GM23248 (cell line): ENCODE results near the gene ZNF148. TPM values are rescaled to one million over a fixed set of nuclear protein-coding genes. Genes with fewer than 3 reads are reported as not detected.

Experiments used
- DNase-seq: peaks from one replicate; pipeline ENCODE4 v3.0.0-alpha.2; 2015
- H2AFZ ChIP-seq: fragments of 200-600 bp; sonication (generic); 2 replicates; pipeline ENCODE4 v1.6.1; 2016; ENCODE audit warnings: antibody characterized with exemption
- H3F3A ChIP-seq: fragments of 200-600 bp; sonication (generic); 2 replicates; pipeline ENCODE4 v1.6.1; 2016; ENCODE audit warnings: mild to moderate bottlenecking, antibody characterized with exemption, mixed run types; ENCODE audit not compliant: insufficient read depth
- H3K27ac ChIP-seq: fragments of 200-600 bp; sonication (generic); 2 replicates; pipeline ENCODE4 v1.5.1; 2016; ENCODE audit warnings: mild to moderate bottlenecking
- H3K27me3 ChIP-seq: fragments of 200-600 bp; sonication (generic); replicated peaks from 2 replicates; pipeline ENCODE4 v1.6.1; 2016; ENCODE audit warnings: mild to moderate bottlenecking; ENCODE audit not compliant: insufficient read depth
- H3K36me3 ChIP-seq: fragments of 200-600 bp; sonication (generic); 2 replicates; pipeline ENCODE4 v1.6.1; 2016; ENCODE audit warnings: low read depth, mild to moderate bottlenecking
- H3K4me1 ChIP-seq: fragments of 200-600 bp; sonication (generic); 2 replicates; pipeline ENCODE4 v1.6.1; 2016; ENCODE audit warnings: mild to moderate bottlenecking; ENCODE audit not compliant: insufficient read depth
- H3K4me2 ChIP-seq: fragments of 200-600 bp; sonication (generic); one replicate; pipeline ENCODE4 v1.6.1; 2016; ENCODE audit warnings: mild to moderate bottlenecking; ENCODE audit not compliant: unreplicated experiment
- H3K4me3 ChIP-seq: fragments of 200-600 bp; sonication (generic); 2 replicates; pipeline ENCODE4 v1.5.1; 2016; ENCODE audit warnings: mild to moderate bottlenecking
- H3K79me2 ChIP-seq: fragments of 200-600 bp; sonication (generic); 2 replicates; pipeline ENCODE4 v1.6.1; 2016; ENCODE audit warnings: mild to moderate bottlenecking; ENCODE audit not compliant: insufficient read depth
- H3K9ac ChIP-seq: fragments of 200-600 bp; sonication (generic); 2 replicates; pipeline ENCODE4 v1.6.1; 2016; ENCODE audit warnings: mild to moderate bottlenecking
- H3K9me2 ChIP-seq: fragments of 200-600 bp; sonication (generic); 2 replicates; pipeline ENCODE4 v1.6.1; 2016; ENCODE audit warnings: mixed run types, mild to moderate bottlenecking, moderate library complexity; ENCODE audit not compliant: insufficient read depth
- H3K9me3 ChIP-seq: fragments of 200-600 bp; sonication (generic); one replicate; pipeline ENCODE4 v1.6.1; 2017; ENCODE audit warnings: low read depth
- H4K20me1 ChIP-seq: fragments of 200-600 bp; sonication (generic); 2 replicates; pipeline ENCODE4 v1.6.0; 2016; ENCODE audit not compliant: insufficient read depth
- EZH2 ChIP-seq: fragments of 200-600 bp; sonication (generic); IDR thresholded peaks from 2 replicates; pipeline ENCODE4 v1.6.1; 2018; ENCODE audit warnings: antibody characterized with exemption, mild to moderate bottlenecking; ENCODE audit not compliant: insufficient read depth, poor library complexity, severe bottlenecking
- EZH2phosphoT487 ChIP-seq: fragments of 200-600 bp; sonication (generic); IDR thresholded peaks from 2 replicates; pipeline ENCODE4 v1.6.1; 2018; ENCODE audit warnings: antibody characterized with exemption, moderate library complexity, mild to moderate bottlenecking, low read depth; ENCODE audit not compliant: insufficient read depth
- WGBS, 2 experiments: methylation state at CpG; one replicate each; pipeline ENCODE4 v1.1.6; 2015 to 2017; ENCODE audit warnings: low lambda C conversion rate in 2 of 2, low coverage in 1 of 2; ENCODE audit errors: missing lambda C conversion rate in 2 of 2; 5-methylcytosine and 5-hydroxymethylcytosine counted together
- in situ Hi-C: fragments of 300-500 bp; cut with MboI; formaldehyde crosslinking; loops from 2 replicates; pipeline ENCODE4 v1.15.0; 2020
- polyA plus RNA-seq: library from polyadenylated mRNA; unstranded; fragments of >200 nt; fragmentation: Nextera tagmentation; extraction: Ambion mirVana; gene quantifications from 2 replicates; pipeline ENCODE4 v1.2.1, GENCODE V29; 2016
- total RNA-seq: library from RNA; depleted of rRNA; stranded (reverse); fragments of >200 nt; shearing (Covaris generic); gene quantifications from 2 replicates; pipeline ENCODE4 v1.2.3, GENCODE V29; 2014

The ZNF148 gene
- total and polyA plus RNA-seq, 2 experiments from 2014 or later: 33.1 to 50.3 TPM

GRCh38 chr3:125386811-125387210 is 11.7 kb upstream of the ZNF148 start:
- DNase-seq: peak; percentile 81
- Histone ChIP-seq H3K9me2 (no peaks in the 10 kb centered on the region), H3K9me3 (no peaks in the 10 kb centered on the region), H3K9ac (peak overlapping the region; percentile 19; the same call in 1 of the 2 replicates), H2AFZ (peak overlapping the region; percentile 40), H3K27me3 (no peaks in the 10 kb centered on the region), H3K27ac (peak overlapping the region; percentile 70), H4K20me1 (no peaks in the 10 kb centered on the region), H3K4me2 (peak overlapping the region; percentile 43), H3K4me1 (peaks cover 18% of the 10 kb centered on the region), H3K4me3 (no peak overlapping the region), H3K36me3 (no peaks in the 10 kb centered on the region), H3K79me2 (no peaks in the 10 kb centered on the region), H3F3A (peaks cover 12% of the 10 kb centered on the region; the same call in 1 of the 2 replicates)
- in situ Hi-C loops: no loop called here
- TF ChIP-seq EZH2 (no peak), EZH2phosphoT487 (no peak)
- WGBS, 2 experiments: 12 to 23% methylated on average over 4 of the region's 4 CpGs

- no peak overlapping the region for H3K27ac ChIP-seq
- 57 to 60% methylated on average over 5 of the region's 5 CpGs for WGBS, 2 experiments
Observed at GRCh38 chr3:125383744-125384143, 8.6 kb upstream of the ZNF148 start.

GRCh38 chr3:125382298-125382697 is 7.2 kb upstream of the ZNF148 start:
- no peak for DNase-seq
- no peaks in the 10 kb centered on the region for H3K27me3 ChIP-seq
- no peak overlapping the region for H2AFZ ChIP-seq
- no peaks in the 10 kb centered on the region for H3K9me2 ChIP-seq
- H3K9ac ChIP-seq: no peak overlapping the region
- 41 to 52% methylated on average over 1 of the region's 1 CpG for WGBS, 2 experiments
- H3K36me3 ChIP-seq: no peaks in the 10 kb centered on the region
- no peaks in the 10 kb centered on the region for H4K20me1 ChIP-seq
- no peaks in the 10 kb centered on the region for H3K9me3 ChIP-seq
- H3K4me2 ChIP-seq: no peak overlapping the region
- in situ Hi-C loops: no loop called here
- no peak overlapping the region for H3K4me3 ChIP-seq
- TF ChIP-seq EZH2phosphoT487: no peak
- TF ChIP-seq EZH2: no peak
- peaks cover 21% of the 10 kb centered on the region for H3K4me1 ChIP-seq
- H3K79me2 ChIP-seq: no peaks in the 10 kb centered on the region
- no peak overlapping the region for H3K27ac ChIP-seq
- H3F3A ChIP-seq: peaks cover 12% of the 10 kb centered on the region; the same call in 1 of the 2 replicates

More at GRCh38 chr3:125383744-125384143, 8.6 kb upstream of the ZNF148 start:
- DNase-seq: no peak
- no peaks in the 10 kb centered on the region for H3K9me3 ChIP-seq
- no peaks in the 10 kb centered on the region for H3K36me3 ChIP-seq
- in situ Hi-C loops: no loop called here
- TF ChIP-seq EZH2phosphoT487 (no peak), EZH2 (no peak)
- no peaks in the 10 kb centered on the region for H3K27me3 ChIP-seq
- H3F3A ChIP-seq: peaks cover 12% of the 10 kb centered on the region; the same call in 1 of the 2 replicates
- no peak overlapping the region for H2AFZ ChIP-seq
- no peak overlapping the region for H3K9ac ChIP-seq
- H3K79me2 ChIP-seq: no peaks in the 10 kb centered on the region
- H3K4me2 ChIP-seq: no peak overlapping the region
- no peaks in the 10 kb centered on the region for H4K20me1 ChIP-seq
- H3K4me1 ChIP-seq: peaks cover 24% of the 10 kb centered on the region
- H3K4me3 ChIP-seq: no peak overlapping the region
- no peaks in the 10 kb centered on the region for H3K9me2 ChIP-seq

- DNase-seq: peak; percentile 67
- Histone ChIP-seq H3K79me2 (no peaks in the 10 kb centered on the region), H3K27ac (peak overlapping the region; percentile 26; the same call in 1 of the 2 replicates), H3K36me3 (no peaks in the 10 kb centered on the region), H3K9me3 (no peaks in the 10 kb centered on the region), H3K9ac (no peak overlapping the region), H3K9me2 (no peaks in the 10 kb centered on the region), H3K4me1 (peaks cover 17% of the 10 kb centered on the region), H2AFZ (no peak overlapping the region), H4K20me1 (no peaks in the 10 kb centered on the region), H3K4me2 (no peak overlapping the region), H3F3A (peaks cover 9% of the 10 kb centered on the region; the same call in 1 of the 2 replicates), H3K27me3 (no peaks in the 10 kb centered on the region), H3K4me3 (no peak overlapping the region)
- TF ChIP-seq EZH2phosphoT487 (no peak), EZH2 (no peak)
- WGBS, 2 experiments: 74 to 78% methylated on average over 5 of the region's 5 CpGs
- in situ Hi-C loops: no loop called here
Observed at GRCh38 chr3:125381743-125382142, 6.6 kb upstream of the ZNF148 start.

GRCh38 chr3:125381314-125381713 is 6.2 kb upstream of the ZNF148 start:
- Histone ChIP-seq H3K9me2 (no peaks in the 10 kb centered on the region), H3K4me1 (peaks cover 14% of the 10 kb centered on the region), H3K4me3 (no peak overlapping the region), H3F3A (peaks cover 5% of the 10 kb centered on the region; the same call in 1 of the 2 replicates), H3K4me2 (no peak overlapping the region), H3K36me3 (no peaks in the 10 kb centered on the region), H3K9ac (no peak overlapping the region), H4K20me1 (no peaks in the 10 kb centered on the region), H3K27me3 (no peaks in the 10 kb centered on the region), H3K79me2 (no peaks in the 10 kb centered on the region), H3K9me3 (no peaks in the 10 kb centered on the region), H2AFZ (no peak overlapping the region), H3K27ac (peak overlapping the region; percentile 26; the same call in 1 of the 2 replicates)
- in situ Hi-C loops: no loop called here
- 80 to 82% methylated on average over 2 of the region's 2 CpGs for WGBS, 2 experiments
- peak; percentile 53 for DNase-seq
- TF ChIP-seq EZH2 (no peak), EZH2phosphoT487 (no peak)
